Measurements from ENCODE around the gene CAMK1G. TPM values are rescaled to one million over a fixed set of nuclear protein-coding genes. Genes with fewer than 3 reads are reported as not detected.
A peak's percentile ranks its signal among the peaks of the same experiment; 100 is the strongest.

CAMK1G gene
- total and polyA plus RNA-seq, 9 of the 15 experiments (the other 6 are each of a cell fraction or from before 2014, with no cell fraction given): not detected

DNA sequence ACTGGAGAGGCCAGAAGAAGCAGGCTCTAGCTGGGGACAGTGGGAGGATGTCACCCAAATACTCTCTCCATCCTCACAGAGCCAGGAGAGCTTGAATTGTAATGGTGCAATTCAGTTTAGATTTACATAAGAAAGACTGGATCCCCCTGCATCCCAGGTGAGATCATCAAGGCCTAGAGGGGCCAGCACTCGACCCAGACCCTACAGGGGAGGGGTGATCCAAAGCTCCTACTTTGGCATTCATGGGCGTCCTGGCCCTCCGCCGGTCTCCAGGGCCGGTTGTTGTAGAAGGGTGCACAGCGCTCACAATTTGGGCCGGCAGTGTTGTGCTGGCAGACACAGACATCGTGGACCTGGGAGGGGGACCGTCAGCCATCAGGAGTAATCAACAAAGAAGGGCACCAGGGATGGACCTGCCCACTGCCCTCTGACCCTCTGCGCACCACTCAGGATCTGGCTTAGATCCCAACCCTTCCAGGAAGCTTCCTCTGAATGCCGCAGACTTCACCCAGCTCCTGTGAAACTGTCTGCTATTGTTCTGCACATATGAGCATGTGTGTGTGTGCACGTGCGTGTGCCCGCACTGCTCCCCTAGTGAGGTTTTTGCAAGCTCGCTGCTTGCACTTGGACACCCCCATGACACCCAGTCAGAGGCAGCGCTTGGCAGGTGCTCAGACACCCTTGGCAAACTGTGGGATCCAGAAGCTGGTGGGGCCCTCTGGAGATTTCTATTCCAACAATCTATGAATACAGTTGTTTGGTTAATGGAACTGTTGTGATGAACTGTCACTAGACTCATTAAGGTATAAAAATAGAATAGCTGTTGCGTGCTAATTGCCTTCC is 47.1 kb downstream of the CAMK1G start:
- POLR2A ChIA-PET: interaction anchor here (0.5 to 1.2 kb wide), 8 partner anchors 11 to 743 kb away, joined by 3 to 6 read pairs (median 3); partner anchors contain the start of gene CAMK1G
- 14% methylated on average over 17 of the region's 17 CpGs for WGBS (ENCODE audit: insufficient coverage, low coverage, missing lambda C conversion rate)
- H4K20me1 ChIP-seq (replicated peaks; ENCODE audit: control insufficient read depth, insufficient read depth, low read length): 0 out of 2 replicates have a peak, but pooled peaks cover 5% of the 10 kb centered on the region
- H3K9me3 ChIP-seq (replicated peaks; ENCODE audit: control insufficient read depth, insufficient read depth, low read depth, low read length): no peaks in the 10 kb centered on the region
- FAIRE-seq (no peak), ATAC-seq (no peak), DNase-seq (ENCODE audit: extremely low read depth in 1 of 4, low spot score in 3 of 4) (no peak)
- no peaks in the 10 kb centered on the region for H3K79me2 ChIP-seq (ENCODE audit: control insufficient read depth, insufficient read depth, low read length)
- H3K9me1 ChIP-seq (ENCODE audit: control insufficient read depth, insufficient read depth, low read length): peaks cover 3% of the 10 kb centered on the region
- TF ChIP-seq FOXA3 (CRISPR knock-in tag; conservative IDR thresholded peaks at IDR 0.05 in 1 of 2, IDR thresholded peaks at IDR 0.05 in 1 of 2): no peak
- peak; percentile 24; the same call in 1 of the 2 replicates for TF ChIP-seq BHLHE40 (IDR thresholded peaks at IDR 0.05; ENCODE audit: low read length)
- peaks cover 0 to 23% of the 10 kb centered on the region in 2 experiments; a peak in 3 of 5 replicates for H3K4me1 ChIP-seq (replicated peaks in 1 of 2; ENCODE audit: control insufficient read depth in 2 of 2, insufficient read depth in 2 of 2, low read length in 2 of 2)
- H3K27ac ChIP-seq (ENCODE audit: extremely low read depth, low read depth, low read length): no peak overlapping the region
- H3K36me3 ChIP-seq (ENCODE audit: control insufficient read depth, insufficient read depth, low read length): no peaks in the 10 kb centered on the region
- no peak overlapping the region for H3K4me3 ChIP-seq
- BruUV-seq (replicated peaks): no TSS peak
- in situ Hi-C loops (cut with MboI) (no loop called here), intact Hi-C loops (cut with micrococcal nuclease) (no loop called here)
- no peak overlapping the region for H2AFZ ChIP-seq (ENCODE audit: low read depth, low read length)
- peaks cover 10 to 52% of the 10 kb centered on the region in 2 experiments; a peak in 3 of 5 replicates for H3K27me3 ChIP-seq (ENCODE audit: control insufficient read depth in 2 of 2, insufficient read depth in 2 of 2, low read length in 2 of 2)
- no peak overlapping the region for H3K9ac ChIP-seq (ENCODE audit: insufficient read depth in 1 of 2, low read depth in 2 of 2, low read length in 2 of 2)
- H3K4me2 ChIP-seq (ENCODE audit: insufficient read depth, low read length): no peak overlapping the region
- CTCF ChIA-PET (ENCODE audit: low intra/inter-chr PET ratio): no interaction called here

GRCh38 chr1:209633335-209633997 is 50.0 kb downstream of the CAMK1G start:
- no peak for DNase-seq (ENCODE audit: extremely low read depth in 1 of 4, low spot score in 3 of 4)
- H3K36me3 ChIP-seq (ENCODE audit: control insufficient read depth, insufficient read depth, low read length): no peaks in the 10 kb centered on the region
- no peak overlapping the region for H3K4me3 ChIP-seq
- H3K79me2 ChIP-seq (ENCODE audit: control insufficient read depth, insufficient read depth, low read length): no peaks in the 10 kb centered on the region
- CTCF ChIA-PET (ENCODE audit: low intra/inter-chr PET ratio): no interaction called here
- 18% methylated on average over 6 of the region's 6 CpGs for WGBS (ENCODE audit: insufficient coverage, low coverage, missing lambda C conversion rate)
- no TSS peak for BruUV-seq (replicated peaks)
- no peak overlapping the region for H2AFZ ChIP-seq (ENCODE audit: low read depth, low read length)
- no peak for FAIRE-seq
- H3K9me3 ChIP-seq (replicated peaks; ENCODE audit: control insufficient read depth, insufficient read depth, low read depth, low read length): no peaks in the 10 kb centered on the region
- no peaks in the 10 kb centered on the region for H3K9me1 ChIP-seq (ENCODE audit: control insufficient read depth, insufficient read depth, low read length)
- intact Hi-C loops (cut with micrococcal nuclease) (no loop called here), in situ Hi-C loops (cut with MboI) (no loop called here)
- H3K27ac ChIP-seq (ENCODE audit: extremely low read depth, low read depth, low read length): no peak overlapping the region
- H4K20me1 ChIP-seq (replicated peaks; ENCODE audit: control insufficient read depth, insufficient read depth, low read length): no peaks in the 10 kb centered on the region
- no peak overlapping the region for H3K4me2 ChIP-seq (ENCODE audit: insufficient read depth, low read length)
- peaks cover 0 to 5% of the 10 kb centered on the region in 2 experiments; a peak in 2 of 5 replicates for H3K4me1 ChIP-seq (replicated peaks in 1 of 2; ENCODE audit: control insufficient read depth in 2 of 2, insufficient read depth in 2 of 2, low read length in 2 of 2)
- ATAC-seq: no peak
- peaks cover 10 to 27% of the 10 kb centered on the region in 2 experiments; a peak in 3 of 5 replicates for H3K27me3 ChIP-seq (ENCODE audit: control insufficient read depth in 2 of 2, insufficient read depth in 2 of 2, low read length in 2 of 2)
- POLR2A ChIA-PET: interaction anchor here (0.6 to 2.0 kb wide), 2 partner anchors 16 to 141 kb away, joined by 3 to 6 read pairs; no protein-coding TSS in a partner anchor
- H3K9ac ChIP-seq (ENCODE audit: insufficient read depth in 1 of 2, low read depth in 2 of 2, low read length in 2 of 2): no peak overlapping the region
- TF ChIP-seq MAFG (tag; conservative IDR thresholded peaks at IDR 0.05) (peak; percentile 55; the same call in 1 of the 2 replicates), FOSL1 (tag; conservative IDR thresholded peaks at IDR 0.05) (peak; percentile 59)
- TF ChIP-seq, protein P1, sequence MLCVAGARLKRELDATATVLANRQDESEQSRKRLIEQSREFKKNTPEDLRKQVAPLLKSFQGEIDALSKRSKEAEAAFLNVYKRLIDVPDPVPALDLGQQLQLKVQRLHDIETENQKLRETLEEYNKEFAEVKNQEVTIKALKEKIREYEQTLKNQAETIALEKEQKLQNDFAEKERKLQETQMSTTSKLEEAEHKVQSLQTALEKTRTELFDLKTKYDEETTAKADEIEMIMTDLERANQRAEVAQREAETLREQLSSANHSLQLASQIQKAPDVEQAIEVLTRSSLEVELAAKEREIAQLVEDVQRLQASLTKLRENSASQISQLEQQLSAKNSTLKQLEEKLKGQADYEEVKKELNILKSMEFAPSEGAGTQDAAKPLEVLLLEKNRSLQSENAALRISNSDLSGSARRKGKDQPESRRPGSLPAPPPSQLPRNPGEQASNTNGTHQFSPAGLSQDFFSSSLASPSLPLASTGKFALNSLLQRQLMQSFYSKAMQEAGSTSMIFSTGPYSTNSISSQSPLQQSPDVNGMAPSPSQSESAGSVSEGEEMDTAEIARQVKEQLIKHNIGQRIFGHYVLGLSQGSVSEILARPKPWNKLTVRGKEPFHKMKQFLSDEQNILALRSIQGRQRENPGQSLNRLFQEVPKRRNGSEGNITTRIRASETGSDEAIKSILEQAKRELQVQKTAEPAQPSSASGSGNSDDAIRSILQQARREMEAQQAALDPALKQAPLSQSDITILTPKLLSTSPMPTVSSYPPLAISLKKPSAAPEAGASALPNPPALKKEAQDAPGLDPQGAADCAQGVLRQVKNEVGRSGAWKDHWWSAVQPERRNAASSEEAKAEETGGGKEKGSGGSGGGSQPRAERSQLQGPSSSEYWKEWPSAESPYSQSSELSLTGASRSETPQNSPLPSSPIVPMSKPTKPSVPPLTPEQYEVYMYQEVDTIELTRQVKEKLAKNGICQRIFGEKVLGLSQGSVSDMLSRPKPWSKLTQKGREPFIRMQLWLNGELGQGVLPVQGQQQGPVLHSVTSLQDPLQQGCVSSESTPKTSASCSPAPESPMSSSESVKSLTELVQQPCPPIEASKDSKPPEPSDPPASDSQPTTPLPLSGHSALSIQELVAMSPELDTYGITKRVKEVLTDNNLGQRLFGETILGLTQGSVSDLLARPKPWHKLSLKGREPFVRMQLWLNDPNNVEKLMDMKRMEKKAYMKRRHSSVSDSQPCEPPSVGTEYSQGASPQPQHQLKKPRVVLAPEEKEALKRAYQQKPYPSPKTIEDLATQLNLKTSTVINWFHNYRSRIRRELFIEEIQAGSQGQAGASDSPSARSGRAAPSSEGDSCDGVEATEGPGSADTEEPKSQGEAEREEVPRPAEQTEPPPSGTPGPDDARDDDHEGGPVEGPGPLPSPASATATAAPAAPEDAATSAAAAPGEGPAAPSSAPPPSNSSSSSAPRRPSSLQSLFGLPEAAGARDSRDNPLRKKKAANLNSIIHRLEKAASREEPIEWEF (CRISPR knock-in tag; IDR thresholded peaks at IDR 0.05): no peak
